ENCODE measurements around the gene CHI3L2. TPM values are rescaled to one million over a fixed set of nuclear protein-coding genes. Genes with fewer than 3 reads are reported as not detected.

Gene CHI3L2
- 0.42 to 0.79 TPM (median 0.54 TPM) in 4 of 5 replicates, not detected in the other for total RNA-seq (2022; extraction: Qiagen RNA extraction; ENCODE audit: low read depth)

GRCh38 chr1:111227434-111227833 is at the start of gene CHI3L2:
TSS of gene CHI3L2 (plus strand) at chr1:111227713. CDS start at chr1:111227730, 17 bp downstream.

GRCh38 chr1:111199881-111200801 is 27.4 kb upstream of the CHI3L2 start, which contains the start of gene DENND2D:
TSS of gene DENND2D (minus strand) at chr1:111200646. CDS start at chr1:111200459, 187 bp downstream.

GRCh38 chr1:111290630-111291029 is 63.1 kb downstream of the CHI3L2 start, which contains the start of gene CHIA:
TSS of gene CHIA (plus strand) at chr1:111290851. CDS start at chr1:111310468, 19,617 bp downstream.

Other genes with a start within 250 kb of the CHI3L2 start
- gene DRAM2, start 87.6 kb upstream of the CHI3L2 start, total RNA-seq (2022; extraction: Qiagen RNA extraction; ENCODE audit: low read depth), result 16.6 to 23.7 TPM (median 22.0 TPM) in 5 replicates
- 12.0 to 13.2 TPM (median 12.9 TPM) in 5 replicates for gene CEPT1, start 87.5 kb upstream of the CHI3L2 start, total RNA-seq (2022; extraction: Qiagen RNA extraction; ENCODE audit: low read depth)
- gene DENND2D, start 27.1 kb upstream of the CHI3L2 start, total RNA-seq (2022; extraction: Qiagen RNA extraction; ENCODE audit: low read depth), result 1.2 to 1.5 TPM (median 1.4 TPM) in 5 replicates
- not detected in 5 replicates for gene CHIA, start 63.1 kb downstream of the CHI3L2 start, total RNA-seq (2022; extraction: Qiagen RNA extraction; ENCODE audit: low read depth)
- 1.1 to 1.4 TPM (median 1.2 TPM) in 5 replicates for gene OVGP1, start 200.0 kb downstream of the CHI3L2 start, total RNA-seq (2022; extraction: Qiagen RNA extraction; ENCODE audit: low read depth)
- gene WDR77, start 221.5 kb downstream of the CHI3L2 start, total RNA-seq (2022; extraction: Qiagen RNA extraction; ENCODE audit: low read depth), result 35.2 to 52.3 TPM (median 49.0 TPM) in 5 replicates
- 241 to 261 TPM (median 249 TPM) in 5 replicates for gene ATP5PB, start 221.8 kb downstream of the CHI3L2 start, total RNA-seq (2022; extraction: Qiagen RNA extraction; ENCODE audit: low read depth)
- 0.16 to 0.33 TPM (median 0.16 TPM) in 3 of 5 replicates, not detected in the others for gene C1orf162, start 246.3 kb downstream of the CHI3L2 start, total RNA-seq (2022; extraction: Qiagen RNA extraction; ENCODE audit: low read depth)